ENCODE data around the gene EGFR.
"Not testable (repeated sequence)": the region's sequence is repeated elsewhere in the genome, so short reads cannot be mapped to it uniquely, and the experiment has no call there.

EGFR gene

DNA sequence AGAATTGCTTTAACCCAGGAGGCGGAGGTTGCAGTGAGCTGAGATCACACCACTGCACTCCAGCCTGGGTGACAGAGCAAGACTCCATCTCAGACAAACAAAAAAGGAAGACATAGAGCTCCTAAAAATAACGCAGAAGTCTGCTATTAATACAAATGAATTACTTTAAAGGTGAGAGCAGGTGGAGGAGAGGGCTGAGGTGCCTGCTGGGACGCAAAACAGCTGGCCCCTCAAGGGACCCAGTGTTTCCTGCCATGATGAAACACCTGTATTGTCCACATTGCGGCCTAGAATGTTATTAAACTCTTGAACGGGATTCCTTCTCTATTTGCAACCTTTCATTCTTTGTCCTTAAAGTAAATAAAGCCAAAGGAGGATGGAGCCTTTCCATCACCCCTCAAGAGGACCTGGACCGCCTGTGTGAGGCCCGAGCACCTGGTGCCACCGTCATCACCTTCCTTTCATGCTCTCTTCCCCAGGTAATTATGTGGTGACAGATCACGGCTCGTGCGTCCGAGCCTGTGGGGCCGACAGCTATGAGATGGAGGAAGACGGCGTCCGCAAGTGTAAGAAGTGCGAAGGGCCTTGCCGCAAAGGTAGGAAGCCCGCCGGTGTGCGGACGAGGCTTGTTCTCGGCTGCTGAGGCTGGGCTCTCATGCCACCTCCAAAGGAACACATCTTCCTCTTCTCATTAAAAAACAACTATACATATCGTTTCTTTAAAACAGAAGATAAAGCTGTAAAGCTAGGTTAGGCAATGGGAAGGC is 136.7 kb downstream of the EGFR start:
- no peak for DNase-seq

- DNase-seq = no peak
Observed at GRCh38 chr7:55156919-55157763, 138.3 kb downstream of the EGFR start.

DNA sequence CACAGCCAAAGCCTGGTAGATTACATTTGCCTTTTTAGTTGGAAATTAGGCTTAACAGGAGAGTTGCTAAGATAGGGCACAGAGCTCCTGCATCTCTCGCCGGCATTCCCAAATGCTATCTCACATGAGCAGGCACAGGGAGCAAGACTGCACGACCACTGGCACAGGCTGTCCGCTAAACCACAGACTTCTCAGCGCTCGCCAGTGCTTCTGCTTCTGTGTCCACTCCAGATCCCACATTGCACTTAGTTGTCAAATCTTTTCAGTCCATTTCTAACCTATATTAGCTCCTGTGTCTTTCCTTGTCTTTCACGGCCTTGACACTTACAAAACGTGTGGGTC is 138.9 kb downstream of the EGFR start:
- DNase-seq = no peak

DNA sequence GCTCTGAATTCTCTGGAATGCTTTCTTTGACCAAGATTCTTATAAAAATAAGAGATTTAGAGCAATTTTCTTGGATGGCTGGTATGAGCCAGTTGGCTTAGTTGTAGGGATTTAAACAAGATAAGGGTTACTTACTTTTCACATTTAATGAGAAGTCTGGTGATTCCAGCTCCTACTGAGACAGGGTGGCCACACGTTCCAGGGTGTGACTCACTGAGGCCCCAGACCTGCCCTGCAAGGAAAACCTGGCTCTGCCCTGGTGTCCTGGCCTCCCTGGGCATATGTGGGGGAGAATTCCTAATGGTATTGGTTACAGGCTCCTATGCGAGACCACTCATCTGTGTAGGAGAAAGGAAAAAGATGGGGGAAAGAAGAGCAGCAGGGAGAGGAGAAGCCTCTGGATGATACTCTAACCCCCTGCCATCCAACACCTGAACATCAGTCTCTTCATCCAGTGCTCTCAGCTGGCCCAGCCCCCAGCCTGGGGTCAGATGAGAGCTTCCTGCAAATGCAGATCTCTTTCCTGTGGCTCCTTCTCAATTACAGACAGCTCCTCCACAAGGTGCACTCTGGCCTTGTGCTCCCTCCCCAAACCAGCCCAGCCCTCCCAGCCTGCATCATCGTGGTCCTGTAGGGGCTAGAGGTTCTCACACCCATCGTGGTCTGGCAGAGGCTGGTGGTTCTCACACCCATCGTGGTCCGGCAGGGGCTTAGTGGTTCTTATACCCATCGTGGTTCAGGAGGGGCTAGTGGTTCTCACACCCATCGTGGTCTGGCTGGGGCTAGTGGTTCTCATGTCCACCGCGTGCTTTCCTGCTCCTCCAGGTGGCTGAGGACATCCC is 139.9 kb downstream of the EGFR start:
- DNase-seq = no peak

DNA sequence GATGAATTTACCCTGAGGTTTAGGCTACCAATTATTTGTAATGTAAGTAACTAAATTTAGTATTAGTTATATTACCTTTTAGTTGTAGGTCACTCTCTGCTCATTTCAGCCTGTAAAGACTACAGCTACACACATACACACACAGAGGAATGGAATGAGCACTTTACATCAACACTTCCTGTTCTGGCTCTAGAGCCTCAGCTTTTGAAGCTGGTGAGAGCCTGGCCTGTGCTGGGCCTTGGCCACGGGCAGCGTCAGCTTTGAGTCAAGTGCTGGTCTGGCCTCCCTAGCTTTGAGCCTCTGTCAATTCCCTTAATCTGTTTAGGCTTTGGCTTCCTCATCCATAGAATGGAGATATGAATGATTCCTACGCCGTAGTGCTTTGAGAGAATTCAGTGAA is 141.7 kb downstream of the EGFR start:
- DNase-seq = no peak

DNA sequence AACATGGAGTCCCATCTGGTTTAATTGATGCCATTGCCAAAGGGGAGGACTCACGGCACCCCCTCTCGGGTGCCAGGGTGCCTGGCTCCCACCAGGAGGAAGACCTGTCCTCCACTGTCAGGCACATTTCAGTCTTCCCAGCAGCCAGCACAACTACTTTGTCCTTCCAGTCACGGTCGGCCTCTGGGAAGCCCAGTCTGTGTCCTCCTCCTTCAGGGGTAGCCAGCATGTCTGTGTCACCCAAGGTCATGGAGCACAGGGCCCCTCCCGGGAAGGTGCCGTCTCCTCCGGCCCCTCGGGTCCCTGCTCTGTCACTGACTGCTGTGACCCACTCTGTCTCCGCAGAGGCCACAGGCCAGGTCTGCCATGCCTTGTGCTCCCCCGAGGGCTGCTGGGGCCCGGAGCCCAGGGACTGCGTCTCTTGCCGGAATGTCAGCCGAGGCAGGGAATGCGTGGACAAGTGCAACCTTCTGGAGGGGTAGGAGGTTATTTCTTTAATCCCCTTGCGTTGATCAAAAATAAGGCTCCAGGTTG is 142.4 kb downstream of the EGFR start:
- no peak for DNase-seq

DNA sequence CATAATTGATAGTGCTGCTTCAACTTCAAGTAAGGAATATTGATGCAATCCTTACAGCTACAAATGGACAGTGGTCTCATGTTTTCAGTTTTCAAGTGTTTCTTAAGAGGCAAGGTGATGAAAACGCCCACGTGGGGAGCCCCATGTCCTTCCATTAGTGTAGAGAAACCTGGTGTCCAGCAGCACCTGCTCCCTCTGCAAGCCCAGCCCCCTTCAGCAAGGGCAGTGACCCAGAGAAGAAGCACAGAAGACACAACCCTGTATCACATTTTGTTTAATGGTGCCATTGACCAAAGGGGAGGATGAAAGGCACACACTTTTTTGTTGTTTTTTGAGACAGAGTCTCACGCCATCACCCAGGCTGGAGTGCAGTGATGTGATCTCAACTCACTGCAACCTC is 143.7 kb downstream of the EGFR start:
- DNase-seq = no peak

- no peak for DNase-seq
Observed at GRCh38 chr7:55163733-55164132, 144.9 kb downstream of the EGFR start.

GRCh38 chr7:55164527-55164926 is 145.7 kb downstream of the EGFR start:
- DNase-seq = no peak

- no peak for DNase-seq
Observed at GRCh38 chr7:55165176-55165861, 146.5 kb downstream of the EGFR start.

- not testable (repeated sequence) for DNase-seq
Observed at GRCh38 chr7:55167296-55167695, 148.5 kb downstream of the EGFR start.

DNA sequence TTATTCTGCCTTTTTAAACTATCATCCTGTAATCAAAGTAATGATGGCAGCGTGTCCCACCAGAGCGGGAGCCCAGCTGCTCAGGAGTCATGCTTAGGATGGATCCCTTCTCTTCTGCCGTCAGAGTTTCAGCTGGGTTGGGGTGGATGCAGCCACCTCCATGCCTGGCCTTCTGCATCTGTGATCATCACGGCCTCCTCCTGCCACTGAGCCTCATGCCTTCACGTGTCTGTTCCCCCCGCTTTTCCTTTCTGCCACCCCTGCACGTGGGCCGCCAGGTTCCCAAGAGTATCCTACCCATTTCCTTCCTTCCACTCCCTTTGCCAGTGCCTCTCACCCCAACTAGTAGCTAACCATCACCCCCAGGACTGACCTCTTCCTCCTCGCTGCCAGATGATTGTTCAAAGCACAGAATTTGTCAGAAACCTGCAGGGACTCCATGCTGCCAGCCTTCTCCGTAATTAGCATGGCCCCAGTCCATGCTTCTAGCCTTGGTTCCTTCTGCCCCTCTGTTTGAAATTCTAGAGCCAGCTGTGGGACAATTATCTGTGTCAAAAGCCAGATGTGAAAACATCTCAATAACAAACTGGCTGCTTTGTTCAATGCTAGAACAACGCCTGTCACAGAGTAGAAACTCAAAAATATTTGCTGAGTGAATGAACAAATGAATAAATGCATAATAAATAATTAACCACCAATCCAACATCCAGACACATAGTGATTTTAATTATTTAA is 151.7 kb downstream of the EGFR start:
- DNase-seq = no peak

- DNase-seq = no peak
Observed at GRCh38 chr7:55171157-55171556, 152.3 kb downstream of the EGFR start.

GRCh38 chr7:55172161-55172560 is 153.3 kb downstream of the EGFR start:
- no peak for DNase-seq

DNA sequence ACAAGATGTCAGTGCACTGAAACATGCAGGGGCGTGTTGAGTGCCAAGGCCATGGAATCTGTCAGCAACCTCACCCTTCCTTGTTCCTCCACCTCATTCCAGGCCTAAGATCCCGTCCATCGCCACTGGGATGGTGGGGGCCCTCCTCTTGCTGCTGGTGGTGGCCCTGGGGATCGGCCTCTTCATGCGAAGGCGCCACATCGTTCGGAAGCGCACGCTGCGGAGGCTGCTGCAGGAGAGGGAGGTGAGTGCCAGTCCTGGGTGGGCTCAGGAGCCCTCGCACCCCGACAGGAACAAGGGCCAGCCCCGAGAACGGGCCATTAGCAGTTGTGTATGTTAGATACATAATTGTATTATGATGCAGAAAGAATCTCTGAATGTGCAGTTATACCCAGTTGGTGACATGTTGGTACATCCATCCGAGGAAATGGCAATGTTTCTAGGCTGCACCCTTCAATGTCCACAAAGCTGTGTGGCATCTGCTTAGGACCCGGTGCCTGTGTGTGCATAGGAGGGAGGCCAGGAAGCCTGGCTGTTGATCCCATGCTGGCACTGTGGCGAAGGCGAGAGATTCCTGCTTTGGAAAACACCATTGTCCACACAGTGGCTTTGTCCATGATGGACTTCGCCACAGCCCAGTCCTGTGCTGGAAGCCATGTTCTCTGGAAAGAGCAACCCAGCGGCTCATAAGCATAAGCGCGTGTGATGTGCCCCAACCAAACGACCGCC is 154.2 kb downstream of the EGFR start:
- no peak for DNase-seq

DNA sequence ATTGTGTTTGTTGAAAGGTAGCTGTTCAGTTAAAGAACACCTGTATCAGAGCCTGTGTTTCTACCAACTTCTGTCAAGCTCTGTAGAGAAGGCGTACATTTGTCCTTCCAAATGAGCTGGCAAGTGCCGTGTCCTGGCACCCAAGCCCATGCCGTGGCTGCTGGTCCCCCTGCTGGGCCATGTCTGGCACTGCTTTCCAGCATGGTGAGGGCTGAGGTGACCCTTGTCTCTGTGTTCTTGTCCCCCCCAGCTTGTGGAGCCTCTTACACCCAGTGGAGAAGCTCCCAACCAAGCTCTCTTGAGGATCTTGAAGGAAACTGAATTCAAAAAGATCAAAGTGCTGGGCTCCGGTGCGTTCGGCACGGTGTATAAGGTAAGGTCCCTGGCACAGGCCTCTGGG is 154.9 kb downstream of the EGFR start:
- no peak for DNase-seq

DNA sequence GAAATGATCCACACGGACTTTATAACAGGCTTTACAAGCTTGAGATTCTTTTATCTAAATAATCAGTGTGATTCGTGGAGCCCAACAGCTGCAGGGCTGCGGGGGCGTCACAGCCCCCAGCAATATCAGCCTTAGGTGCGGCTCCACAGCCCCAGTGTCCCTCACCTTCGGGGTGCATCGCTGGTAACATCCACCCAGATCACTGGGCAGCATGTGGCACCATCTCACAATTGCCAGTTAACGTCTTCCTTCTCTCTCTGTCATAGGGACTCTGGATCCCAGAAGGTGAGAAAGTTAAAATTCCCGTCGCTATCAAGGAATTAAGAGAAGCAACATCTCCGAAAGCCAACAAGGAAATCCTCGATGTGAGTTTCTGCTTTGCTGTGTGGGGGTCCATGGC is 155.6 kb downstream of the EGFR start:
- DNase-seq = no peak

DNA sequence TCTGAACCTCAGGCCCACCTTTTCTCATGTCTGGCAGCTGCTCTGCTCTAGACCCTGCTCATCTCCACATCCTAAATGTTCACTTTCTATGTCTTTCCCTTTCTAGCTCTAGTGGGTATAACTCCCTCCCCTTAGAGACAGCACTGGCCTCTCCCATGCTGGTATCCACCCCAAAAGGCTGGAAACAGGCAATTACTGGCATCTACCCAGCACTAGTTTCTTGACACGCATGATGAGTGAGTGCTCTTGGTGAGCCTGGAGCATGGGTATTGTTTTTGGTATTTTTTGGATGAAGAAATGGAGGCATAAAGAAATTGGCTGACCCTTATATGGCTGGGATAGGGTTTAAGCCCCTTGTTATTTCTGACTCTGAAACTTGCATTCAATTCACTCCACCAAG is 156.0 kb downstream of the EGFR start:
- no peak for DNase-seq

- no peak for DNase-seq
Observed at GRCh38 chr7:55177068-55177530, 158.3 kb downstream of the EGFR start.

GRCh38 chr7:55177589-55178261 is 158.9 kb downstream of the EGFR start:
- no peak for DNase-seq

Measured in activated CD4-positive, alpha-beta T cell treated with anti-CD3 and anti-CD28 coated beads for 48 hours (primary cell).